Prostate gland (tissue), 2 donors: ENCODE data around the gene DOCK3.

Experiments used
- POLR2A ChIP-seq: fragments of 450-650 bp; IDR thresholded peaks from one replicate; pipeline ENCODE4 v1.6.1; 2016; ENCODE audit warnings: antibody characterized with exemption, mild to moderate bottlenecking
- POLR2AphosphoS5 ChIP-seq: sonication (generic); formaldehyde crosslinking; IDR thresholded peaks from one replicate; pipeline ENCODE4 v1.6.1; 2017; ENCODE audit warnings: antibody characterized with exemption
- TF ChIP-seq, protein P1 (sequence below), 4 experiments: fragments of 200-600 bp in 2 of 4; fragments of 450-650 bp in 2 of 4; sonication (generic) in 2 of 4; IDR thresholded peaks; 1 replicate in 3 of 4; 2 replicates in 1 of 4; pipeline ENCODE4 v1.5.1; 2016 to 2019; ENCODE audit warnings: antibody characterized with exemption in 4 of 4, mild to moderate bottlenecking in 2 of 4, moderate library complexity in 2 of 4

DNA sequence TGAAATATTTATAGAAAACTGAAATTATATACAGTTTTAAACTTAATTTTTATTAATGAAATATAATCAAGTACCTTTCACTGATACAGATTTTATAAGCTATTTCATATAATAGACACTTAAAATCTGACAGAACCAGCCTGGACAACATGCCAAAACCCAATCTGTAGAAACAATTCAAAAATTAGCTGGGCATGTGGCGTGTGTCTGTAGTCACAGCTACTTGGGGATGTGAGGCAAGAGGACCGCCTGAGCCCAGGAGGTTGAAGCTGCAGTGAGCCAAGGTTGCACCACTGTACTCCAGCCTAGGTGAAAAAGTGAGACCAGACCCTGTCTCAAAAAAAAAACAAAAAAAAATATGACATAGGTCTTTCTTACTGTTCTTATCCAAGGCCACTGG is 472.1 kb downstream of the DOCK3 start:
- TF ChIP-seq, protein P1, sequence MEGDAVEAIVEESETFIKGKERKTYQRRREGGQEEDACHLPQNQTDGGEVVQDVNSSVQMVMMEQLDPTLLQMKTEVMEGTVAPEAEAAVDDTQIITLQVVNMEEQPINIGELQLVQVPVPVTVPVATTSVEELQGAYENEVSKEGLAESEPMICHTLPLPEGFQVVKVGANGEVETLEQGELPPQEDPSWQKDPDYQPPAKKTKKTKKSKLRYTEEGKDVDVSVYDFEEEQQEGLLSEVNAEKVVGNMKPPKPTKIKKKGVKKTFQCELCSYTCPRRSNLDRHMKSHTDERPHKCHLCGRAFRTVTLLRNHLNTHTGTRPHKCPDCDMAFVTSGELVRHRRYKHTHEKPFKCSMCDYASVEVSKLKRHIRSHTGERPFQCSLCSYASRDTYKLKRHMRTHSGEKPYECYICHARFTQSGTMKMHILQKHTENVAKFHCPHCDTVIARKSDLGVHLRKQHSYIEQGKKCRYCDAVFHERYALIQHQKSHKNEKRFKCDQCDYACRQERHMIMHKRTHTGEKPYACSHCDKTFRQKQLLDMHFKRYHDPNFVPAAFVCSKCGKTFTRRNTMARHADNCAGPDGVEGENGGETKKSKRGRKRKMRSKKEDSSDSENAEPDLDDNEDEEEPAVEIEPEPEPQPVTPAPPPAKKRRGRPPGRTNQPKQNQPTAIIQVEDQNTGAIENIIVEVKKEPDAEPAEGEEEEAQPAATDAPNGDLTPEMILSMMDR (IDR thresholded peaks at IDR 0.05), result no peak
- no peak for TF ChIP-seq POLR2A
- no peak for TF ChIP-seq POLR2AphosphoS5
